GM12865 (cell line): ENCODE measurements around the gene EEF1AKMT2.

Experiments used
- DNase-seq: peaks from one replicate; pipeline ENCODE4 v3.0.0; 2010; ENCODE audit warnings: low read depth
- H3K4me3 ChIP-seq: 2 replicates; pipeline ENCODE4 v1.5.1; 2011; ENCODE audit warnings: mild to moderate bottlenecking, low read depth, low read length, control low read depth
- TF ChIP-seq, protein P1 (sequence below): IDR thresholded peaks from 2 replicates; pipeline ENCODE4 v1.5.1; 2011; ENCODE audit warnings: low read length, control low read depth, low read depth, inconsistent platforms; ENCODE audit not compliant: insufficient read depth; ENCODE audit errors: missing control alignments

The EEF1AKMT2 gene

DNA sequence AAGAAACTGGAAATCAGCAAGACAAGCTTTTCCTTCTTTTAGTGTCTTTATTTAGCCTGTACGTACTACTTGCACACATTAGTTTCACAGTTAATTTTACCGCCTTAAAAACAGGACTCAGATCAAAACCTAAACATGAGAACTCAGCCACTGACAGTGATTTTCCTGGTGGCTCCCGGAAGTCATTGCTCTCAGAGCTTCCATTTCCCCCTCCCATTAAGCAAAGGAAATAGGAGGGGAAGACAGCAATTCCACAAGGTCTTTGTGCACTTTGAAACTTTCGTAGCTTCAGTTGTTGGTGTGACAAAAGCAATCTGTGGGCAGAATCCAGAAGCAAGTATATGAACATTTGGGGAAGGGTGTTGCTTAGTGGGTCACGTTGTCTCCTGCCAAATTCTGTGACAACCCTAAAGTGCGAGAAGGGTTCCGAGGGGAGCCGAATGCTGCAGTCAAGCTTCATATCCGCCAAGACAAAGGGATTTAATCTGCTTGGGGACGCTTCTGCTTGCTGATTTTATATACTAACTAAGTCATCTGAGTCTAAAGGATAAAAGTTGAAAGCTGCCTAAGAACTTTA, 77.9 kb downstream of the EEF1AKMT2 start:
- DNase-seq = no peak
- TF ChIP-seq, protein P1, sequence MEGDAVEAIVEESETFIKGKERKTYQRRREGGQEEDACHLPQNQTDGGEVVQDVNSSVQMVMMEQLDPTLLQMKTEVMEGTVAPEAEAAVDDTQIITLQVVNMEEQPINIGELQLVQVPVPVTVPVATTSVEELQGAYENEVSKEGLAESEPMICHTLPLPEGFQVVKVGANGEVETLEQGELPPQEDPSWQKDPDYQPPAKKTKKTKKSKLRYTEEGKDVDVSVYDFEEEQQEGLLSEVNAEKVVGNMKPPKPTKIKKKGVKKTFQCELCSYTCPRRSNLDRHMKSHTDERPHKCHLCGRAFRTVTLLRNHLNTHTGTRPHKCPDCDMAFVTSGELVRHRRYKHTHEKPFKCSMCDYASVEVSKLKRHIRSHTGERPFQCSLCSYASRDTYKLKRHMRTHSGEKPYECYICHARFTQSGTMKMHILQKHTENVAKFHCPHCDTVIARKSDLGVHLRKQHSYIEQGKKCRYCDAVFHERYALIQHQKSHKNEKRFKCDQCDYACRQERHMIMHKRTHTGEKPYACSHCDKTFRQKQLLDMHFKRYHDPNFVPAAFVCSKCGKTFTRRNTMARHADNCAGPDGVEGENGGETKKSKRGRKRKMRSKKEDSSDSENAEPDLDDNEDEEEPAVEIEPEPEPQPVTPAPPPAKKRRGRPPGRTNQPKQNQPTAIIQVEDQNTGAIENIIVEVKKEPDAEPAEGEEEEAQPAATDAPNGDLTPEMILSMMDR = no peak
- H3K4me3 ChIP-seq = no peak overlapping the region

DNA sequence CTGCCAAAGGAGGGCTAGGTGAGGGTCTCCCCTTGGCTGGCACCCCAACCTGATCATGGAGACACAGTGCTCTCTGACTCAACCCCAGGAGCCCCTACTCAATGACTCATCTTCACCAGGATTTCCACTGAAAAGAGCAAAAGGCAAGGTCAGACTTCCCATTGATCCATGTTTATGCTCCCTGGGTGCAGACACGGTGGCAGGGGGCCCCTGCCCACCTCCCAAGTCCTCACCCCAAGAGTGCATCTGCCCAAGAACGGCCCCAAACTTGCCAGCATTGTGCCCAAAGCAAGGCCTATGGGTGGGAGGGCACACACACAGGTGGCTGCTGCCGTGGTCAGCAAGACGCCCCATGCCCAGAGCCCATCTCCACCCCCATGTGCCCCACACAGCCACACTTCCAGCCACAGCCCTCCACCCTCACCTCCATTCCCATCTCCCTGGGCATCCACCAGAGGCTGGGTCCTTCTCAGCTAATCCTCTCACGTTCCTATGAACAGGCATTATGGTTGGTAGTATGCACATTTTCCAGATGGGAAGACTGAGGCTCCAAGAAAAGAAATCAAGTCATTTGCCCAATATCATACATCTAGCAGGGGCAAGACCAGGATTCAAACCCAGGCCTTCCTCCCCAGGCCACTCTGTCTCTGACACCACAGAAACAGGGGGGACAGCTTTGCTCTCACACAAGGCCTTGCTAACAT, 78.8 kb downstream of the EEF1AKMT2 start:
- no peak for DNase-seq
- no peak overlapping the region for H3K4me3 ChIP-seq
- TF ChIP-seq, protein P1 = no peak

DNA sequence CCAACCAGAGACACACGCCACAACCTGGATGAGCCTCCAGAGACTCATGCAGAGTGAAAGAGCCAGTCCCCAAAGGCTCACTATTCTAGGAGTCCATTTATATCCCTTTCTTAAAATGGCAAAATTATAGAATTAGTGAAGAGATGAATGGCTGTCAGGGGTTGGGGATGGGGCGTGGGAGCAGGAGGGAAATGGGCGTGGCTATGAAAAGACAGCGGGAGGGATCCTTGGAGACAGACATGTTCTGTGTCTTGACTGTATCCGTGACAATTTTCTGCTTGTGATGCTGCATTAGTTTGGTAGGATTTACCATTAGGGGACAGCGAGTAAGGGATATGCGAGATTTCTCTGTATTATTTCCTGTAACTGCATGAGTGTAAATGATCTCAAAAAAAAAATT, 80.5 kb downstream of the EEF1AKMT2 start:
- no peak overlapping the region for H3K4me3 ChIP-seq
- TF ChIP-seq, protein P1 = no peak
- DNase-seq = no peak

DNA sequence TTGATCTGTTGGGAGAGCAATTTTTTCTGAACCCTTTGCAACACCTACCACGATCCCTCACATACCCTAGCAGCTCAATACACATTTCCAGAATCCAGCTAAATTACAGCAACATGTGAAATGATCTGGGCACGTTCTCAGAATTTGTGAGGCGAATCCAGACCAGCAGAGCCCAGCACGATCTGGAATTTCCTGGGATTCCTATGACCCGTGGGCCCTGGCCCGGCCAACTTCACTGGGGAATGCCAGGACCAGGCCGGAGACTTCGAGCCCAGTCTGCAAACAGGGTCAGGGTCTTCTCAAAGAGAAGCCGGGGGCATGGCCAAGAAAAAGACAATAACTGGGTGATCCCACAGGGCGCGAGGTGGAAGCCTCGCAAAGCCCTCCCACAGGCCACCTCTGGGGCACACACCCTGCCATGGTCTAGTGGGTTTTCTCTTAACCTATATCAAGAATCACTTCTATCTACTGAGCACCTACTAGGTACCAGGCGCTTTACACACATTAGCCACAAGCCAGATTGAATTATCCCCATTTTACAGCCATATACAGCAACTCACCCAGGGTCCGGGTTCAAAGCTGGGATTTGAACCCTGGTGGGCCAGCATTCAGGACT, 81.3 kb downstream of the EEF1AKMT2 start:
- no peak overlapping the region for H3K4me3 ChIP-seq
- DNase-seq = no peak
- TF ChIP-seq, protein P1 = no peak

DNA sequence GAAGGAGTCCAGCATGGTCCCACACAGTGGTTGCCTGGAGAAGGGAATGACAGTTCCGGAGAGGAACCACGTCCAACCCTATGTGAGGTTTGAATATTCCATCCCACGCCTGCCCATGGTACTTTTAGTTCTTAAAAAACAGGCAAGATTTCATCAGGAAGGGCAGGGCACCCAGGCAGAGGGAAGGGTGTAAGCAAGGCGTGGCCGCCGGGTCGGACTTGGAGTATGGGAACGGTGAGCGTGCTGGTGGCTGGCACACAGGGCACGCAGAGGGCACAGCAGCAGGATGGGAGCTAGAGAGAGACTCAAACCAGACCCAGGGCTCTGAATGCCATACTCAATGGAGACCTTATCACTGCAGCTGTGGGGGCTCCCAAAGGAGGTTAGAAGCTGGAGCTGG, 81.8 kb downstream of the EEF1AKMT2 start:
- no peak for DNase-seq
- H3K4me3 ChIP-seq = no peak overlapping the region
- TF ChIP-seq, protein P1 = no peak

DNA sequence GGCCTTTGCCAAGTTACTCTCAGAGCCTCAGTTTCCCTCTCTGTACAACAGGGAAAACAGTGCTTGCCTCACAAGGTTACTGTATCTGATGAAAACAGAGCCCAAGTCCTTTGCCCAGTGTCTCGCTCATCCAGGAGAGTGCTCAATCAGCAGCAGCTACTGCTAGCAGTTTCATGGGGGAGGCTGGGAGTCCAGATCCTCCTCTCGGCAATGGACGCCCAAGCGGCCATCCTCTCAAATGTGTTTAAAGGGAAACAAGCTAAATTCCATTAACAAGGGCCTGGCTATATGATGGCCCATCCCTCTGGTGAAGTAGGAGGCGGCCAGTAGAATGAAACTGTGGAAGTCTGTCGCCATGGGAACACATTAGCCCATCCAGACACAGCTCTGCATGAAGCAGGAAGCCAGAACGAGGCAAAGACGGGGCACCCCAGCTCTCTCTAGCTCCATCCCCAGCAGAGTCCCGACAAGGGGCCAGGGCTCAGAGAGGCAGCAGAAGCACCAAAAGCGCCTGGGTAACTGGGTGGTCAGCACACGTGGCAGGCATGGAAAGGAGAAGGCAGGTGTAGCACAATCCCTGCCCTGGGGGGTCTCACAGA, 82.7 kb downstream of the EEF1AKMT2 start:
- DNase-seq = no peak
- TF ChIP-seq, protein P1 = no peak
- H3K4me3 ChIP-seq = no peak overlapping the region
